H9 (cell line): Measurements from ENCODE around the gene CSRP3. TPM values are rescaled to one million over a fixed set of nuclear protein-coding genes. Genes with fewer than 3 reads are reported as not detected.

ENCODE experiments used
- DNase-seq: peaks from one replicate; pipeline ENCODE4 v3.0.0-alpha.2; 2017
- H2AFZ ChIP-seq: one replicate; pipeline ENCODE4 v1.6.1; 2013; ENCODE audit warnings: mild to moderate bottlenecking, low read length, control low read depth, moderate library complexity
- H2AK5ac ChIP-seq: 2 replicates; pipeline ENCODE4 v1.6.1; 2013; ENCODE audit warnings: low read length, control low read depth, mixed read lengths; ENCODE audit not compliant: insufficient read length
- H2BK120ac ChIP-seq: one replicate; pipeline ENCODE4 v1.6.1; 2013; ENCODE audit warnings: low read depth, mild to moderate bottlenecking, low read length, control low read depth, inconsistent platforms; ENCODE audit not compliant: poor library complexity, severe bottlenecking
- H2BK12ac ChIP-seq: 2 replicates; pipeline ENCODE4 v1.6.1; 2013; ENCODE audit warnings: low read length, control low read depth, mixed read lengths, low read depth; ENCODE audit not compliant: insufficient read length
- H2BK15ac ChIP-seq: 2 replicates; pipeline ENCODE4 v1.6.1; 2013; ENCODE audit warnings: low read depth, low read length, control low read depth
- H2BK20ac ChIP-seq: one replicate; pipeline ENCODE4 v1.6.1; 2013; ENCODE audit warnings: low read depth, mild to moderate bottlenecking, low read length, control low read depth, inconsistent platforms; ENCODE audit not compliant: poor library complexity, severe bottlenecking
- H2BK5ac ChIP-seq: 2 replicates; pipeline ENCODE4 v1.6.1; 2013; ENCODE audit warnings: low read length, control low read depth, mixed read lengths; ENCODE audit not compliant: insufficient read length
- H3K14ac ChIP-seq: 2 replicates; pipeline ENCODE4 v1.6.1; 2013; ENCODE audit warnings: low read length, control low read depth; ENCODE audit not compliant: insufficient read depth
- H3K18ac ChIP-seq: 2 replicates; pipeline ENCODE4 v1.6.1; 2013; ENCODE audit warnings: low read depth, mild to moderate bottlenecking, mixed read lengths, low read length, control low read depth; ENCODE audit not compliant: insufficient read length
- H3K23ac ChIP-seq: 2 replicates; pipeline ENCODE4 v1.6.1; 2013; ENCODE audit warnings: low read length, control low read depth, mixed read lengths, low read depth; ENCODE audit not compliant: insufficient read length
- H3K23me2 ChIP-seq: 2 replicates; pipeline ENCODE4 v1.6.1; 2013; ENCODE audit warnings: low read depth, mild to moderate bottlenecking, mixed read lengths, low read length, control low read depth; ENCODE audit not compliant: insufficient read length, poor library complexity, severe bottlenecking
- H3K27ac ChIP-seq: 2 replicates; pipeline ENCODE4 v1.5.1; 2013; ENCODE audit warnings: low read length, control low read depth, mixed read lengths, low read depth; ENCODE audit not compliant: insufficient read length
- H3K27me3 ChIP-seq: 2 replicates; pipeline ENCODE4 v1.6.1; 2013; ENCODE audit warnings: low read length, control low read depth, inconsistent platforms; ENCODE audit not compliant: insufficient read depth
- H3K4ac ChIP-seq: 2 replicates; pipeline ENCODE4 v1.6.1; 2013; ENCODE audit warnings: low read depth, mild to moderate bottlenecking, control low read depth, inconsistent platforms, low read length, moderate library complexity
- H3K4me1 ChIP-seq: 2 replicates; pipeline ENCODE4 v1.6.1; 2013; ENCODE audit warnings: low read length, control low read depth, inconsistent platforms; ENCODE audit not compliant: insufficient read depth
- H3K4me2 ChIP-seq: 2 replicates; pipeline ENCODE4 v1.6.1; 2013; ENCODE audit warnings: low read length, control low read depth, mixed read lengths; ENCODE audit not compliant: insufficient read length, insufficient read depth
- H3K56ac ChIP-seq: 2 replicates; pipeline ENCODE4 v1.6.1; 2013; ENCODE audit warnings: low read depth, mild to moderate bottlenecking, mixed read lengths, low read length, control low read depth; ENCODE audit not compliant: insufficient read length
- H3K79me1 ChIP-seq: 2 replicates; pipeline ENCODE4 v1.6.1; 2013; ENCODE audit warnings: low read depth, mild to moderate bottlenecking, moderate library complexity, low read length, control low read depth, inconsistent platforms; ENCODE audit not compliant: insufficient read depth, poor library complexity, severe bottlenecking
- H3K79me2 ChIP-seq: 2 replicates; pipeline ENCODE4 v1.6.1; 2013; ENCODE audit warnings: low read length, control low read depth, inconsistent platforms; ENCODE audit not compliant: insufficient read depth
- H3K9ac ChIP-seq: 2 replicates; pipeline ENCODE4 v1.6.1; 2013; ENCODE audit warnings: low read length, control low read depth, mixed read lengths; ENCODE audit not compliant: insufficient read length; ENCODE audit errors: extremely low read depth
- H3K9me3 ChIP-seq: one replicate; pipeline ENCODE4 v1.6.1; 2013; ENCODE audit warnings: low read depth, low read length, inconsistent platforms; ENCODE audit not compliant: control insufficient read depth
- H3T11ph ChIP-seq: one replicate; pipeline ENCODE4 v1.6.1; 2013; ENCODE audit warnings: mild to moderate bottlenecking, low read length, control low read depth, inconsistent platforms
- H4K20me1 ChIP-seq: one replicate; pipeline ENCODE4 v1.6.1; 2013; ENCODE audit not compliant: control insufficient read depth, insufficient read length, insufficient read depth
- H4K5ac ChIP-seq: 2 replicates; pipeline ENCODE4 v1.6.1; 2013; ENCODE audit warnings: low read depth, mild to moderate bottlenecking, mixed read lengths, low read length, control low read depth; ENCODE audit not compliant: insufficient read length
- H4K8ac ChIP-seq: replicated peaks from 2 replicates; pipeline ENCODE4 v1.6.1; 2013; ENCODE audit warnings: low read length, control low read depth, mixed read lengths, low read depth; ENCODE audit not compliant: insufficient read length
- H4K91ac ChIP-seq: 2 replicates; pipeline ENCODE4 v1.6.1; 2013; ENCODE audit warnings: low read depth, mild to moderate bottlenecking, moderate library complexity, mixed read lengths, low read length, control low read depth; ENCODE audit not compliant: insufficient read length
- H3K27ac Mint-ChIP-seq, 3 experiments: 2 replicates in 2 of 3; 3 replicates in 1 of 3; pipeline ENCODE4 v1.8.0; 2020 to 2021; ENCODE audit warnings: mixed read lengths in 3 of 3, mild to moderate bottlenecking in 1 of 3, moderate library complexity in 1 of 3
- H3K27me3 Mint-ChIP-seq: 2 replicates; pipeline ENCODE4 v1.8.0; 2021; ENCODE audit warnings: low read depth, mild to moderate bottlenecking, moderate library complexity, mixed read lengths
- H3K36me3 Mint-ChIP-seq, 3 experiments: 2 replicates in 2 of 3; 3 replicates in 1 of 3; pipeline ENCODE4 v1.8.0; 2020 to 2021; ENCODE audit warnings: low read depth in 3 of 3, mixed read lengths in 3 of 3; ENCODE audit not compliant: insufficient read depth in 1 of 3
- H3K4me1 Mint-ChIP-seq, 2 experiments: 2 replicates each; pipeline ENCODE4 v1.8.0; 2020; ENCODE audit warnings: mixed read lengths in 2 of 2
- H3K4me3 Mint-ChIP-seq, 2 experiments: 2 replicates in 1 of 2; 3 replicates in 1 of 2; pipeline ENCODE4 v1.8.0; 2020 to 2021; ENCODE audit warnings: mild to moderate bottlenecking in 2 of 2, mixed read lengths in 2 of 2, moderate library complexity in 1 of 2
- H3K9me3 Mint-ChIP-seq, 2 experiments: 2 replicates in 1 of 2; 3 replicates in 1 of 2; pipeline ENCODE4 v1.8.0; 2020; ENCODE audit warnings: mild to moderate bottlenecking in 2 of 2, mixed read lengths in 2 of 2, moderate library complexity in 1 of 2
- CTCF ChIP-seq: fragments of 200-600 bp; sonication (generic); conservative IDR thresholded peaks from 3 replicates; pipeline ENCODE4 v1.8.0; 2021; ENCODE audit warnings: antibody characterized with exemption, mild to moderate bottlenecking
- WGBS: extraction: QIAGEN DNeasy Blood & Tissue Kit; methylation state at CpG from one replicate; pipeline ENCODE4 v1.1.7; 2013; ENCODE audit warnings: missing lambda C conversion rate, low lambda C conversion rate, mixed read lengths; ENCODE audit not compliant: insufficient read length; ENCODE audit errors: extremely low coverage; 5-methylcytosine and 5-hydroxymethylcytosine counted together
- total RNA-seq: library from RNA; stranded (reverse); gene quantifications from 2 replicates; pipeline ENCODE4 v1.2.1, GENCODE V29; 2021

Gene CSRP3
- total RNA-seq, 1 experiment from 2014 or later: not detected

GRCh38 chr11:19185036-19185435 is 16.7 kb downstream of the CSRP3 start:
- Histone ChIP-seq H3K9me3 (no peaks in the 10 kb centered on the region), H4K20me1 (no peaks in the 10 kb centered on the region), H3K79me1 (no peaks in the 10 kb centered on the region), H2AFZ (no peak overlapping the region), H4K91ac (no peak overlapping the region), H3K14ac (no peak overlapping the region), H2BK120ac (no peak overlapping the region), H2BK12ac (no peak overlapping the region), H4K5ac (no peak overlapping the region), H3K4ac (no peak overlapping the region), H3T11ph (no peak overlapping the region), H3K27me3 (no peaks in the 10 kb centered on the region), H3K79me2 (no peaks in the 10 kb centered on the region), H3K23me2 (no peaks in the 10 kb centered on the region), H3K23ac (no peak overlapping the region), H2BK5ac (no peak overlapping the region), H2BK20ac (no peak overlapping the region), H3K4me2 (no peak overlapping the region), H3K9ac (no peak overlapping the region), H3K4me1 (no peaks in the 10 kb centered on the region), H4K8ac (no peak overlapping the region), H2BK15ac (no peak overlapping the region), H2AK5ac (no peak overlapping the region), H3K27ac (no peak overlapping the region), H3K56ac (no peak overlapping the region), H3K18ac (no peak overlapping the region)
- WGBS: no CpG with 5 or more reads among the region's 2 CpGs
- H3K9me3 Mint-ChIP-seq: no peaks in the 10 kb centered on the region
- no peak overlapping the region for H3K27ac Mint-ChIP-seq
- no peak overlapping the region for H3K4me3 Mint-ChIP-seq
- H3K36me3 Mint-ChIP-seq: no peaks in the 10 kb centered on the region; a peak in 1 of 7 replicates
- TF ChIP-seq CTCF: no peak
- peaks cover 5 to 6% of the 10 kb centered on the region in 2 experiments; a peak in 3 of 4 replicates for H3K4me1 Mint-ChIP-seq
- H3K27me3 Mint-ChIP-seq: no peaks in the 10 kb centered on the region; the same call in 1 of the 2 replicates
- no peak for DNase-seq
